NOMO-1 (cell line): ENCODE results near the gene KCTD15.
"Not testable (repeated sequence)": the region's sequence is repeated elsewhere in the genome, so short reads cannot be mapped to it uniquely, and the experiment has no call there.

Experiments used
- DNase-seq, 2 experiments: peaks; one replicate each; lab custom pipeline; 2025; ENCODE audit not compliant: unreplicated experiment in 2 of 2; lab: John Stamatoyannopoulos, UW

Gene KCTD15

DNA sequence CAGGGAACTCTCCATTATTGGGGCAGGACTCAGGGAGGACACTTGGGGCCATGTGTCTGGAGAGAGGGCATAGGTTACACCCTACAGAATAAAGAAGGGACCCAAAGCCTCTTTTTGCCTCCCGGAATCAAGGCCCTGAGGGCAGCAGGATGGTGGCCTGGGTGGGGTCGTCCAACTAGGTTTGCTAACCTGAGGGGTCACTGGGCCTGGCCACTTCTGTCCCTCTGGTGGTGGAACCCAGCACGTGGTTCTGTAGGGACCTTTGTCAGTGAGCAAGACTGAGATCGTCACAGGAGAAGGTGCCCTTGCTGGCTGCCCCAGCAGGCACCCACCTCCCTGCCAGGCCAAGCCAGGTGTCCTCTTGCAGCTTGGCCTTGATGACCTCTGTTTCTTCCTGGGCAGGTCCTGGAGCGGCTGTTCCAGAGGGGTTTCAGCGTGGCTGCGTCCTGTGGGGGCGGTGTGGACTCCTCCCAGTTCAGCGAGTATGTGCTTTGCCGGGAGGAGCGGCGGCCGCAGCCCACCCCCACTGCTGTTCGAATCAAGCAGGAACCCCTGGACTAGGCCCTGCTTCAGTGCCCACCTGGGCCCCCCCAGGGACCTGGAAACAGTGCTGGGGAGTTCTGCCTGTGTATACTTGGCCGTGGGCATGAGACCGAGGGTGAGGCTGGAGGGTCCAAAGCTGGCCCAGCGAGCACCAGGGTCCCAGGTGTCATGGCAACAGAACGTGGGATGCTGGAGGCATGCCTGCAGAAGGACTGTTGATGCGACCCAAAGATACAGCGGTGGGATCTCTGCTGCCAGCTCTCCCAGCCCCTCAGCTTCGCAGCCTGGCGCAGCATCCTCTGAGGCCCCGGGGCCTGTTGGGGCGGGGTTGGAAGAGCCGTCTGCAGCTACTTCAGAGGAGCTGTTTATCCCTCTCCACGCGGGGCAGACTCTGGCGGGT, 16.0 kb downstream of the KCTD15 start:
- no peak for DNase-seq

DNA sequence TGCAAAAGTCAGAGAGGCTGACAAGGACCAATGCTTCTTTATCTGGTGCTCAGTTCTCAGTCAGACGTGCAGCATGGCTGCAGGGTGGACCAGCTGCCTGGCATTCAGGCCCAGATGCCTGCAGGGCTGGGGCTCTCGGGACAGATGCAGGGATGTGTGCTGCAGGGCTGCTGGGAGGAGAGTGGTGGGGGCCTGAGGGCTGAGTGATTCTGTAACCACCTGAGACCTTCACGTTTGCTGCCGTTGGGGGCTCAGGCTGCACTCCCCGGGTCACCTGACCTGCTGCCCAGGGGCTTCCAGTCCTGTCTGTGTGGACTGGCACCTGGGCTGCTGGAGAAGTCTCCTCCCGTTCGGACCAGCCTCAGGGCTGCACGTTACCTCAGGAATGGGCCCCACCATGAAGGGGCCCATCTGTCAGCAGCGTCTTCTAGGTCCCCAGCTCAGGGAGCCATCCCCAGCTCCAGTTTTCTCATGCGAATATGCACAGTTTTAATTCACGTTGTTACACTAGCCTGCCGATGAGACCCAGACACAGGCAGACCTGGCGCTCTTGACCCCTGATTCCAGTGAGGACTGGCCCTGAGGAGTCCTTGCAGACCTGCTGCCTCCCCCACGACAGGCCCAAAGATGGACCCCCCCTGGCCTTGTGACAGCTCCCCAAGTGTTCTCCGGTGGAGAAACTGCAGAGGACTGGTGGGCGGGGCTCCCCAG, 16.9 kb downstream of the KCTD15 start:
- no peak for DNase-seq

DNA sequence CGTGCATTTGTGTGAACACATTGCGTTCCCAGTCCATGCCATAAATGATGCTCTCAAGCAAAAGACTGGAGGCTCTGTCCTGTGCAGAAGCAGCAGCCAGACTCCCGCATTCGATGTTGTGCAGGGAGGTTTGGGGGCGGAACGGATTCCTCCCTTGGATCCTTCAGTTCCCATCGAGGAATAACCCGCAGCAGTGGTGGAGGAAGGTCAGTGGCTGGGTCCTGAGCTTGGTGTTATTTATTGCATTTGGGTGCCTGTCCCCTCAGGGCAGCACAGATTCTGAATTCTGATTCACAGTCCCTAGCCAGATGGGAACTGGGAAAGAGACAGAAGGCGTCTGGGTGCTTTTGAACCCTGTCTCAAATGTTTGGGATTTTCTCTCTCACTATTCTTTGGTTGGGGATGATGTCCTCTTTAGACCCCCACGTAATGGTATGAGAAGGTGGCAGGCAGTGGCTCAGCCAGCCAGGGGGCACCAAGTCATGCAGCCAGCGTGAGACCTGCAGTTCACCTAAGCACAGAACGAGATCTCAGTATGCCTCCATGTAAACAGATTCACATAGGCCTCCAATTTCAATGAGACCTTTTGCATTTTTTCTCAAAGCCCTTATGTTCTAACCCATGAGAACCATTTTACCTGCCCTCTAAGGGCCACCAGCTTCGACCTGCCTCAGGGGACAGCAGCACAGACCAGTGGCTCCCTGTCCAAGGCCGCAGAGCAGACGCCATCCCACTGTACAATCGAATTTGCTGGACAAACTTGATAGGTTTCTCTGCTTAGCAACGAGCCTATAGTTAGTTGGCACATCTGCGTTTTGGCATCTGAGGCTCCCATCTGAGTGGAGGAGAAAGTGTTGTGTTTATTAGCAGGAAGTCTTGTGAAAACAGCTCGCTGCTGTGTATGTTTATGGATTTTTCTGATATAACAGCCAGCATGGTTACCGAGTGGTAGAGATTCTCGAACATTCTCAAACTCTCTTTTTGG, 17.8 kb downstream of the KCTD15 start:
- no peak for DNase-seq

DNA sequence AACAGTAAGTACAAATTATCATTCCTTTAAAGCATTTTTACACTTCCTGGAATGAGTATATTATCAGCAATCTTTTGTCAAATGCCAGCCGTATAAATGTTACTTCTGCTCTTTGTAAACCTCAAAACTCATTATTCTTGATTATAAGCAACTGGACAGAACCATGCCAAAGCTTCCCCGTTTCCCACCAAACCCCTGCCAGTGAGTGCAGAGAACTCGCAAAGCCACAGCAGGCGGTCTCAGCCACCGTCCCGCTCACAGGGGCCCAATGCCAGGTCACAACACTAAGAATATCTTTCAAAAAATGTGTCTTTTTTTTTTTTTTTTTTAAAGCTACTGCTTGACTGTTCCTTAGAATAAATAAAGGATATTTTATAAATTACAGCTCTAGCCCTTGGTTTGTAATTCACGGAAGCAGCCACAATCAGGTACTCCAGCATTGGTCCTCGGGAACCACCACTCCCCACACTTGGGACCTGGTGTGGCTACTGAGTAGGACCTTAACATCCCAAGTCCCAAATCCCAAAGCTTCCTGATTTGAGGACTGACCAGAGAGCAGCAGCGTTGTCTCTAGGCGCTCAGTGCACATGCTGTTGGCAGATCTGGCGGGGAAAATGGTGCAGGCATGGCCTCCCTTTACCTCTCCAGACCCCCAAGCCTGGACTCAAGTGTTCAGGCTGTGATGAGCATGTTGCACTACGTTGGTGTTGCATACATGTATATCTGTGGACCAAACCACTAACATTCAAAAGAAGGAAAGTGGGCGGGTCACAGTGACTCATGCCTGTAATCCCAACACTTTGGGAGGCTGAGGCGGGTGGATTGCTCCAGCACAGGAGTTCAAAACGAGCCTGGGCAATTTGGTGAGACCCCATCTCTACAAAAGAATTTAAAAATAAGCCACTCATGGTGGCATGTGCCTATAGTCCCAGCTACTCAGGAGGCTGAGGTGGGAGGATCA, 19.0 kb downstream of the KCTD15 start:
- DNase-seq: no peak

DNA sequence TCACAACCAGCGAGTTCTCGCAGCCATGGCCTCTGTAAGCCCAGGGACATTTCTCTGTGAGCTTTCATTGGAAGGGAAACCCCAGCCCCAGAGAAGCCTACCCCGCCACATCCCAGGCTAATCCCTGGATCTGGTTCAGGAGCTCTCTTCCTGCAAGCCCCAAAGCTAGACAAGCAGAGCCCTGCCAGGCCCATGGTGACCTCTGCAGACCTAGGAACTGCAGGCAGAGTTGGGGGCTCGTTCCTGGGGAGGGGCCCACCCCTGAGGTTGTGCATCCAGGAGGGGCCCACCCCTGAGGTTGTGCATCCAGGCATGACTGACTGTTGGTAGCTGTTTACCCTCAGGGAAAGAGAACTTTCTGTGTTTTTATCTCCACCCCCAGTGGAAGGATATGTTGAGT, 21.7 kb downstream of the KCTD15 start:
- DNase-seq: no peak

DNA sequence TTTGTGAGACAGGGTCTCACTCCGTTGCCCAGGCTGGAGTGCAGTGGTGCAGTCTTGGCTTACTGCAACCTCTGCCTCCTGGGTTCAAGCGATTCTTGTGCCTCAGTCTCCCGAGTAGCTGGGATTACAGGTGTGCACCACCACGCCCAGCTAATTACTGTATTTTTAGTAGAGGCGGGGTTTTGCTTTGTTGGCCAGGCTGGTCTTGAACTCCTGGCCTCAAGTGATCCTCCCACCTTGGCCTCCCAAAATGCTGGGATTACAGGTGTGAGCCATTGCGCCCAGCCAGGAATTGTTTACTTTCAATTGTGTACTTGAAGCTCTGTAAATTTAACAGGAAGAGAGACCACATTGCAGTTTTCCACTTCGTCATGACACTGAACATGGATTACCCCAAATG, 22.4 kb downstream of the KCTD15 start:
- DNase-seq: not testable (repeated sequence)

DNA sequence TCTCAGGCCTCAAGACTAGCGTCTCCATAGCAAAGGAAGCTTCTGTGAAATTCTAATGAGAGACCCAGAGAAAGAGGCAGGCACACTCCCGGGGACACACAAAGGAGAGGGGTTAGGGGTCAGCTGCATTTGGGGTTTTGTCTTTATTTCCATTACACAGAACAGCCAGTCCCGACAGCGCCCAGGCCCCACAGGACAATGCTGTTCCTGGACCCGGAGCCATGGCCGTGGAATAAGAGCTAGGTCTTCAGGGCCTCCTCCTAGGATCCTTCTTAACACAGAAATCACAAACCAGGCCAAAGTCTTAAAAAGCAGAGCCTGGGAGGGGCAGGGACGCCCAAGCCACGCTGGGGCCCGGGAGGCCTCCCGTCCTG, 22.8 kb downstream of the KCTD15 start:
- DNase-seq: peak; percentile 22 to 39

DNA sequence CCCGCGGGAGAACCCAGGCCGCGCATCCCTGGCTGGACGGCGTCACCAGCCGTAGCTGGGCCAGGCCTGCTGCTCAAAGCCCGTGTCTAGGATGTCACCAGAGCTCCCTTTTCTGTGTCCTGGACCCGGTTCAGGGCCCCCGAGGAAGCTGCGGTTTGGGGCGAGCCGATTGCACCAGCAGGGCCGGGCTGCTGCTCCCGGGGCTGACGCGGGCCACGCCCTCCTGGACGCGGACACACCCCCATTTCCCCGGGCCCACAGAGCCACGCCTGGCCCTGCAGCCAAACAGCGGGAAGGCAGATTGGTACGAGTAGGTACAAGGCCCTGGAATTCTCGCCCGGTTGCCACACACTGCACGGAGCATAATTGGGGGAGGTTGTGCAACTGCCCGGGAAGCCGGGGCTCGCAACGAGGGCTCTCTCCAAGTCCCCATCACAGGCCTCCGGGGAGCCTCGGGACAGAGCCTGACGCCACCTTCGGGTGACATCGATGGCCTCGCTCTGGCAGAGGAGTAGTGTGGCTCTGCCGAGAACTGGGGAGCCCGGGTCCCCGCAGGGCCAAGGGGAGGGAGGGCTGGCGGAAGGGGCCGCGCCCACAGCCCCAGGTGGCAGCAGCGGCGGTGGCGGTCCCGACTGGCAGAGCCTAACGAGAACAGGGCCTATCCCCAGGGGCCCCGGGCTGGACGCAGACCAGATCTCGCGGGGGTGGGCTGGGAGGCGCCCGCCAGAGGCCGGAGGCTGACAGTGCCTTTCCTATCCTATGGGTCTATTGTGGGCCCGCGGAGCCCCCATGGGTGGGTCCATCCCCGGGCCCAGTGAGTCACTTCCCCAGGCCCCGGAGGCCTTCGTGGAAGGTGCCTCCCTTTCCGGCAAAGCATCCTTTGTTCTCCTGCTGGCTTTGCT, 23.5 kb downstream of the KCTD15 start:
- DNase-seq: peak; percentile 90 to 93

DNA sequence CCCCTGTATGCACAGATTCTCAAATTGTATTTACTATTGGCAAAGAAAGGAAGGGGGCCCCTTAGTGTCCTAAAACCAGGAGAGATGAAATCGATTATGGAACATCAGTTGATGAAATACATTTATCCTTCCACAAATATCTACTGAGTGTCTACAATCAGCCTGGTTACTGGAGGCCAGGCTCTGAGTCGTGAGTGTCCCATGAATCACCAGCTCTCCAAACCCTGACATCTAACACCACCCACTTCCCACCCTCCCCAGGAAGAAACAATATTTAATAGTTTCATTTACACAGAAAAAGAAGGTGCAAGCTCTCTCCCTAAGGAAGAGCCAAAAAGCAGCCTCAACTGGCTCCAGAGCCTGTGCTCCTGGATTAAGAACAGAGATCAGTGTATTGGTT, 25.2 kb downstream of the KCTD15 start:
- DNase-seq: no peak

DNA sequence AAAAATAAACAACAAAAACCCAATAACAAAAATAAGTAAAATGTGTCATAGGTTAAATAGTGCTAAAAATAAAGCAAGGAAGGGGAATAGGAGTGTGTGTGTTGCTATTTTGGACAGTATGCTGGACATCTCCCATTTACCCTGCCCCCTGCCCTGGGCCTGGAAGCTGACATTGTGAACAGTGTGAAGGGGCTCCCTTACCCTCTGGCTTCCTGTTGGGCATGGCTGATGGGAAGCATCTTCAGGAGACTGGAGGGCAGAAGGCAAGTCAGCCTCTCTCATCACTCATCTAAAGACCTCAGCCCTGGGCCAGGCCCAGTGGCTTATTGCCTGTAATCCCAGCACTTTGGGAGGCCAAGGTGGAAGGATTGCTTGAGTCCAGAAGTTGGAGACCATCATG, 26.7 kb downstream of the KCTD15 start:
- DNase-seq: no peak

DNA sequence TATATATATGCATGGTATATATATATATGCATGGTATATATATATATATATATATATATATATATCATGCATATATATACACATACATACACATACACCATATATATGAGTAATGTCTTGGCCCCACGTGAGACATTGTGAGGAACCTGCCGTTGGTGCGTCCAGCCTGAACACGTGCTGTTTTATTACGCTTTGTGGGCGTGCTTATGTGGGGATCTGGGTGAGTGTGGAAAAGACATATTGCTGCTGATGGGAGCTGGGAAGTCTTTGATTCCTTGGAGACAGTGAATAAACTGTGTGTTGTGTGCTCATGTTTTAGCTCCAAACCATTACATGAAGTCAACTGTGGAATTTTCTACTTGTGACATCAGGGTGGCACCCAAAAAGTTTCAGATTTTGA, 28.9 kb downstream of the KCTD15 start:
- no peak for DNase-seq

DNA sequence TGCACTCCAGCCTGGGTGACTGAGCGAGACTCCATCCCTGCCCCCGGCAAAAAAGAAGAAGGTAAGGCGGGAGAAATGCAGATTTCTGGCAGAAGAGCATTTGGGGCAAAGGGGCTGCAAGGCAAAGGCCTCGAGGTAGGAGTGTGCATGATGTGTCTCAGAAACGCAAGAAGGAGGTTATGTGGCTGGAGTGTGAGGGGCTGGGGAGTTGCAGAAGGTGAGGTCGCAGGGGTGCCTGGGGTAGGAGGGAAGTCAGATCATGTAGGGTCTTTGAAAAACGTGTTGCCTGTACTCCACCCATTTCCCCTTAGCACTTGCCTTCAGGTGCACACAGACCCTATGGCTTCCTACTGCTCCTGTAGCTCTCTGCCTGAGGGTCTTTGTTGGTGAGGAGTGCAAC, 29.9 kb downstream of the KCTD15 start:
- DNase-seq: no peak

DNA sequence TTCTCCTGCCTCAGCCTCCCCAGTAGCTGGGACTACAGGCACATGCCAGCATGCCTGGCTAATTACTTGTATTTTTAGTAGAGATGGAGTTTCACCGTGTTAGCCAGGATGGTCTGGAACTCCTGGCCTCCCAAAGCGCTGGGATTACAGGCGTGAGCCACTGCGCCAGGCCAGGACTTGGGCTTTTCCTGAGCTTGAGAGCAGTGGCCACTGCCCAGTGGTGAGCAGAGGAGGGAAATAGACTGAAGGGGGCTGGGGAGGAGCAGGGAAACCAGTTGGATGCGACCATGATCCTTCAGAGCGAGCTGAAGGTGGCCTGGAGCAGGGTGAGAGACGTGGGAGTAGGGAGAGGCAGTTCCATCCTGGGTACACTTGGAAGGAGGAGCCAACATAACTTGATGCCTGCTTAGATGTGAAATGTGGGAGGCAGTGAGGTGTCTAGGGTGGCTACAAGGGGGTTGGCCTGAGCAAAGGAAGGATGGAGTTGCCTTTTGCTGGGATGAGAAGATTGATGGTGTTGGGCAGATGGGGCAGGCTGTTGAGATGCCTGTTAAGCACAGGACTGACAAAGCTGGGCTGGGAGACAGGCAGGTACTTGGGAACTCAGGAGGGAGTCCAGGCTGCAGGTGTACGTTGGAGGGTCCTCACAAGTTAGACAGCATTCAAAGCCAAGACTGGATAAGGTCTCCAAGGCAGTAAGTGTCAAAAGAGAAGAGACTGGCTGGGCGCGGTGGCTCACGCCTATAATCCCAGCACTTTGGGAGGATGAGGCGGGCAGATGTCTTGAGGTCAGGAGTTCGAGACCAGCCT, 31.8 kb downstream of the KCTD15 start:
- no peak for DNase-seq

DNA sequence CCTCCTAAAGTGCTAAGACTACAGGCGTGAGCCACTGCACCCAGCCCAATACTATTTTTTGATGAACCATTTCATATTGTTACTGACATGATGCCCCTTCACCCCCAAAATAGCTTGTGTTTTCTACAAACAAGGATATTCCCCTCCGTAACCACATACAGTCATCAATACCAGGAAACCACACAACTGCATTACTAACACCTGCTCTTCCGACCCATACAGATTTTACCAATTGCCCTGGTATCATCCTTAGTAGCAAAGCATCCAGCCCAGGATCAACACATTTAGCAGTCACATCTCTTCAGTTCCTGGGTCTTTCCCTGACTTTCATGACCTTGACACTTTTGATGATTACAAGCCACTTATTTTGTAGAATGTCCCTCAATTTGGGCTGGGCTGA, 33.6 kb downstream of the KCTD15 start:
- DNase-seq: no peak

DNA sequence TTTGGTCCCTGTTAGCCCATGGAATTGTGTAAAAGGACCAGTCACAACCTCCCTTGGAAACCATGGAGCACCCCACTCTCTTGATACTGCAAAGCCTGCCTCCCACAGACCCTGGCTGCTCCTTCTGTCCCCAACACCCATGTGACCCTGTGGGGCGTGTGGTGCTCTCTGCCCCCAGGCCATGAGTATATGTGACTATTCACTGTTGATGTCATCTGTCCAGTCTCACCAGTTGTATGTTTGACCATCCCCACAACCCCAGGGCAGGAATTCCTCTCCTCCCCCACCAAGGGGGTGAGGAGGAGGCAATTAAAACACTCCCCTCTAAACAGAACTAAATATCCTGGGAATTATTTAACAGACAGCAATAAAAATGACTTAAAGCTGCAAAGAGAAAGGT, 35.2 kb downstream of the KCTD15 start:
- DNase-seq: no peak

DNA sequence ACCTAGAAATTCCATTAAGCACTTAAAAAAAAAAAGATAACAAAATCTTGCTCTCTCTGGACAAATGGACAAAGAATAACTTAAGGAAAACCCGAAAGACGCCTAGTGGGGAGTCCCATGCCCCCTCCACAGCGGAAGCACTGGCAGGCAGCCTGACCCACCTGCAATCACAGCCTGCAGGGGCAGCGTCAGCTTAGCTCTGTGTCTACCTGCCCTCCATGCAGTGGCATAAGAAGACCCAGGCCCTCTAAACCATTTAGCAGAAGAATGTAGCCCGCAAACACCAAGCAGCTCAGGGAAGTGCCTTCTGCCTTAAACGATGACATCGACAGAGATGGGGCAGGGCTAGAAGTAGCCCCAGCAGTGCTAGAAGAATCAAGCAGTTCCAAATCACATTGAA, 36.0 kb downstream of the KCTD15 start:
- no peak for DNase-seq

DNA sequence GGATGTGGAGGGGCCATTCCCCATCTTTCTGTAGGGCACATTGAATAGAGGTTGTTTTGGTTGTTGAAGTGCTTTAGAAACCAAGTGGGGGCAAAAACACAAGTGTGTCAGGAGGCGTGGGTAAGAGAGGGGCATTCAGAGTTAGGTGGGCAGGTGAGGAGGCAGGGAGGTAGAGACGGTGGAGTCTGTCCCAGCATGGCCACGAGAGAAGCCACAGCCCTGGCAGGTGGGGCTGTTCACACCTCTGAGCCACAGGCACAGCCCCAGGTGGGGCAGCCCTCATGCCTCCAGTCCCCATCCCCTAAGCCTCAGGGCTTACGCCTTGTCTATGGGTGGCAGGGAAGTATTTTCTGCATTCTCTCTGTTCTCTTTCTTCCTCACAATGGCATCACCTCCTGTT, 43.7 kb downstream of the KCTD15 start:
- DNase-seq: no peak

DNA sequence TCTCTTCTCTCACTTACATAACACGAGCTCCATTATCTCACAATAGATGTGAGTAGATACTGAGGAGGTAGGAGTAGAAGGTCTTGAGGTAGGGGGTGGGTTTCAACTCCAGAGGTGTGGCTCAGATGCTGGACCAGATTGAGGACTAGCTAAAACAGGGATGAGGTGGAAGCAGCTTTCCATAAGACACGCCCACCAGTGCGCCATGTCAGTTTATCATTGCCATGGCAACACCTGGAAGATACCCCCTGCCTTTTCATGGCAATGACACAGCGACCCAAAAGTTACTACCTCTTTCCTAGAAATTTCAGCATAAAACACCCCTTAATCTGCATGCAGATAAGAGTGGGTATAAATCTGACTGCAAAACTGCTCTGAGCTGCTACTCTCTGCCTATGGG, 44.1 kb downstream of the KCTD15 start:
- no peak for DNase-seq
